Stimulated activated CD4-positive, alpha-beta T cell treated with anti-CD3 and anti-CD28 coated beads, Interleukin-4, amount 100 ng/mL, for 1 hour (primary cell): Measurements from ENCODE around the gene KRT31.
"Not testable (repeated sequence)": the region's sequence is repeated elsewhere in the genome, so short reads cannot be mapped to it uniquely, and the experiment has no call there.

Experiments
- DNase-seq: peaks from one replicate; pipeline ENCODE4 v3.0.0-alpha.2; 2020

Gene KRT31

GRCh38 chr17:41396996-41397660 is at the start of gene KRT31:
TSS of gene KRT31 (minus strand) at chr17:41397608. CDS start at chr17:41397539, 69 bp downstream.
- DNase-seq, result no peak

GRCh38 chr17:41446806-41447205 is 49.4 kb upstream of the KRT31 start:
- no peak for DNase-seq

- DNase-seq, result no peak
Measured at GRCh38 chr17:41444640-41445039, 47.2 kb upstream of the KRT31 start.

- DNase-seq, result no peak
Measured at GRCh38 chr17:41444186-41444585, 46.8 kb upstream of the KRT31 start.

GRCh38 chr17:41442739-41443138 is 45.3 kb upstream of the KRT31 start:
- DNase-seq, result no peak

- no peak for DNase-seq
Measured at GRCh38 chr17:41440531-41441033, 43.2 kb upstream of the KRT31 start, which contains the start of gene KRT38. TSS of gene KRT38 (minus strand) at chr17:41440983. CDS start at chr17:41440921, 62 bp downstream.

- no peak for DNase-seq
Measured at GRCh38 chr17:41439375-41439774, 42.0 kb upstream of the KRT31 start.

GRCh38 chr17:41437769-41438168 is 40.4 kb upstream of the KRT31 start:
- no peak for DNase-seq

- no peak for DNase-seq
Measured at GRCh38 chr17:41437254-41437653, 39.8 kb upstream of the KRT31 start.

- DNase-seq, result no peak
Measured at GRCh38 chr17:41434415-41434814, 37.0 kb upstream of the KRT31 start.

- DNase-seq, result no peak
Measured at GRCh38 chr17:41434005-41434404, 36.6 kb upstream of the KRT31 start.

GRCh38 chr17:41433586-41433985 is 36.2 kb upstream of the KRT31 start:
- DNase-seq, result no peak

GRCh38 chr17:41430376-41430775 is 33.0 kb upstream of the KRT31 start:
- DNase-seq, result not testable (repeated sequence)

GRCh38 chr17:41429667-41430066 is 32.3 kb upstream of the KRT31 start:
- DNase-seq, result no peak

GRCh38 chr17:41428591-41429291 is 31.3 kb upstream of the KRT31 start:
- no peak for DNase-seq

- DNase-seq, result no peak
Measured at GRCh38 chr17:41424111-41424635, 26.8 kb upstream of the KRT31 start, which contains the start of gene KRT37. TSS of gene KRT37 (minus strand) at chr17:41424585. CDS start at chr17:41424523, 62 bp downstream.

- DNase-seq, result not testable (repeated sequence)
Measured at GRCh38 chr17:41422586-41422985, 25.2 kb upstream of the KRT31 start.

GRCh38 chr17:41421617-41422016 is 24.2 kb upstream of the KRT31 start:
- no peak for DNase-seq

GRCh38 chr17:41421116-41421515 is 23.7 kb upstream of the KRT31 start:
- no peak for DNase-seq

- no peak for DNase-seq
Measured at GRCh38 chr17:41420134-41420533, 22.7 kb upstream of the KRT31 start.

- DNase-seq, result no peak
Measured at GRCh38 chr17:41419716-41420115, 22.3 kb upstream of the KRT31 start.

GRCh38 chr17:41418116-41418860 is 20.9 kb upstream of the KRT31 start:
- DNase-seq, result no peak

GRCh38 chr17:41417576-41418015 is 20.2 kb upstream of the KRT31 start:
- no peak for DNase-seq
